IMR-90 (cell line): ENCODE results near the gene PDCD11. TPM values are rescaled to one million over a fixed set of nuclear protein-coding genes. Genes with fewer than 3 reads are reported as not detected.

ENCODE experiments used
- ATAC-seq: fragments of 200-7000 bp; cut with Tn5 transposase; 2 replicates; pipeline ENCODE4 v1.9.1; 2020; ENCODE audit warnings: low read depth, mild to moderate bottlenecking, moderate library complexity
- BruUV-seq: library from RNA; stranded (reverse); fragments of 400-500 nt; replicated peaks from 2 replicates; lab custom pipeline; 2021; lab: Mats Ljungman, UMichigan
- CTCF ChIA-PET: fragments of 300-600 bp; formaldehyde crosslinking; extraction: SDS; loops from one replicate; lab custom pipeline; 2021; ENCODE audit warnings: antibody characterized with exemption; lab: Yijun Ruan, JAX
- POLR2A ChIA-PET: fragments of 300-600 bp; sonication (Branson Sonifier 250); formaldehyde crosslinking; loops from one replicate; lab custom pipeline; 2022; ENCODE audit warnings: antibody characterized with exemption; ENCODE audit not compliant: unreplicated experiment; lab: Charles Lee
- DNase-seq: peaks from one replicate; pipeline ENCODE4 v3.0.0; 2013
- H2AFZ ChIP-seq: replicated peaks from 2 replicates; pipeline ENCODE3; 2013; ENCODE audit warnings: low read length, mild to moderate bottlenecking; ENCODE audit not compliant: poor library complexity
- H2AK5ac ChIP-seq: 2 replicates; pipeline ENCODE4 v1.6.1; 2013; ENCODE audit warnings: low read depth, low read length, inconsistent platforms
- H2AK9ac ChIP-seq: replicated peaks from 2 replicates; pipeline ENCODE3; 2013; ENCODE audit warnings: mild to moderate bottlenecking, low read depth, low read length, moderate library complexity; ENCODE audit not compliant: poor library complexity
- H2BK120ac ChIP-seq: 2 replicates; pipeline ENCODE4 v1.6.1; 2013; ENCODE audit warnings: low read depth, low read length, inconsistent platforms
- H2BK15ac ChIP-seq: 3 replicates; pipeline ENCODE4 v1.6.1; 2013; ENCODE audit warnings: low read depth, low read length, inconsistent platforms
- H2BK20ac ChIP-seq: 2 replicates; pipeline ENCODE4 v1.6.1; 2013; ENCODE audit warnings: low read depth, mild to moderate bottlenecking, inconsistent platforms, low read length, moderate library complexity
- H2BK5ac ChIP-seq: 2 replicates; pipeline ENCODE4 v1.6.1; 2013; ENCODE audit warnings: mild to moderate bottlenecking, low read depth, low read length, inconsistent platforms; ENCODE audit not compliant: poor library complexity, severe bottlenecking
- H3K14ac ChIP-seq: replicated peaks from 2 replicates; pipeline ENCODE4 v1.6.1; 2013; ENCODE audit warnings: low read depth, low read length, inconsistent platforms
- H3K18ac ChIP-seq: 2 replicates; pipeline ENCODE4 v1.6.1; 2013; ENCODE audit warnings: low read depth, low read length, control low read depth
- H3K23ac ChIP-seq: 2 replicates; pipeline ENCODE4 v1.6.1; 2013; ENCODE audit warnings: low read depth, low read length, inconsistent platforms
- H3K27ac ChIP-seq: 2 replicates; pipeline ENCODE4 v1.5.1; 2013; ENCODE audit warnings: mild to moderate bottlenecking, control low read depth, low read length; ENCODE audit not compliant: insufficient read depth
- H3K27me3 ChIP-seq: 2 replicates; pipeline ENCODE4 v1.6.1; 2013; ENCODE audit warnings: low read length; ENCODE audit not compliant: control insufficient read depth, insufficient read depth
- H3K36me3 ChIP-seq: 2 replicates; pipeline ENCODE4 v1.6.1; 2013; ENCODE audit warnings: low read length, mixed read lengths; ENCODE audit not compliant: control insufficient read depth, insufficient read depth
- H3K4ac ChIP-seq: 2 replicates; pipeline ENCODE4 v1.6.1; 2013; ENCODE audit warnings: low read depth, low read length, inconsistent platforms
- H3K4me1 ChIP-seq: 2 replicates; pipeline ENCODE4 v1.6.1; 2013; ENCODE audit warnings: low read length, mixed read lengths; ENCODE audit not compliant: control insufficient read depth, insufficient read depth
- H3K4me2 ChIP-seq: 2 replicates; pipeline ENCODE4 v1.6.1; 2013; ENCODE audit warnings: low read depth, mild to moderate bottlenecking, control low read depth, low read length, moderate library complexity
- H3K4me3 ChIP-seq: 2 replicates; pipeline ENCODE4 v1.5.1; 2013; ENCODE audit warnings: low read depth, mild to moderate bottlenecking, control low read depth, low read length, moderate library complexity; ENCODE audit not compliant: insufficient read depth
- H3K56ac ChIP-seq: 2 replicates; pipeline ENCODE4 v1.6.1; 2013; ENCODE audit warnings: low read length, inconsistent platforms; ENCODE audit not compliant: insufficient read depth; ENCODE audit errors: extremely low read depth
- H3K79me1 ChIP-seq, 2 experiments: 2 replicates each; pipeline ENCODE4 v1.6.1; 2013; ENCODE audit warnings: low read length in 2 of 2, inconsistent platforms in 1 of 2, low read depth in 1 of 2
- H3K9ac ChIP-seq: 2 replicates; pipeline ENCODE4 v1.6.1; 2013; ENCODE audit warnings: low read depth, low read length, control low read depth
- H3K9me1 ChIP-seq: 2 replicates; pipeline ENCODE4 v1.6.1; 2013; ENCODE audit warnings: low read length, inconsistent platforms; ENCODE audit not compliant: insufficient read depth
- H3K9me3 ChIP-seq: 2 replicates; pipeline ENCODE4 v1.6.1; 2013; ENCODE audit warnings: low read length; ENCODE audit not compliant: control insufficient read depth, insufficient read depth
- H4K20me1 ChIP-seq: 2 replicates; pipeline ENCODE4 v1.6.1; 2013; ENCODE audit warnings: low read length, inconsistent platforms; ENCODE audit not compliant: insufficient read depth
- H4K5ac ChIP-seq: 2 replicates; pipeline ENCODE4 v1.6.1; 2013; ENCODE audit warnings: mild to moderate bottlenecking, low read depth, low read length, control low read depth
- H4K8ac ChIP-seq, 2 experiments: 2 replicates each; pipeline ENCODE4 v1.6.1; 2013; ENCODE audit warnings: low read depth in 2 of 2, low read length in 2 of 2, control low read depth in 1 of 2, inconsistent platforms in 1 of 2
- H4K91ac ChIP-seq: 2 replicates; pipeline ENCODE4 v1.6.1; 2013; ENCODE audit warnings: low read depth, low read length, inconsistent platforms; ENCODE audit not compliant: insufficient read depth
- CEBPB ChIP-seq: IDR thresholded peaks from 2 replicates; pipeline ENCODE4 v1.6.1; 2012; ENCODE audit warnings: low read depth, low read length, improper control_type of control experiment
- FOS ChIP-seq: fragments of 150-350 bp; IDR thresholded peaks from 2 replicates; pipeline ENCODE4 v1.6.1; 2016; ENCODE audit warnings: low read depth, low read length
- MAFK ChIP-seq: IDR thresholded peaks from 2 replicates; pipeline ENCODE4 v1.6.1; 2012; ENCODE audit warnings: low read depth, low read length, improper control_type of control experiment
- RAD21 ChIP-seq: IDR thresholded peaks from 2 replicates; pipeline ENCODE4 v1.6.1; 2012; ENCODE audit warnings: low read length, improper control_type of control experiment
- RCOR1 ChIP-seq: IDR thresholded peaks from 2 replicates; pipeline ENCODE4 v1.6.1; 2012; ENCODE audit warnings: mild to moderate bottlenecking, low read length, improper control_type of control experiment; ENCODE audit not compliant: insufficient replicate concordance
- WGBS, 2 experiments: methylation state at CpG; one replicate each; pipeline versions ENCODE4 v1.1.5 to v1.1.7; 2013; ENCODE audit warnings: missing lambda C conversion rate in 2 of 2; ENCODE audit not compliant: insufficient read length in 1 of 2; ENCODE audit errors: extremely low coverage in 2 of 2; 5-methylcytosine and 5-hydroxymethylcytosine counted together
- dilution Hi-C: fragments of 300-500 bp; cut with HindIII; formaldehyde crosslinking; loops from one replicate; pipeline ENCODE4 v1.14.3; 2018; ENCODE audit warnings: low sequenced_read_pairs; ENCODE audit not compliant: unreplicated experiment
- in situ Hi-C: fragments of 300-500 bp; cut with MboI; formaldehyde crosslinking; loops from 3 replicates; pipeline ENCODE4 v1.14.3; 2019; ENCODE audit warnings: low sequenced_read_pairs, inconsistent platforms, mixed read lengths
- intact Hi-C: fragments of 100-400 bp; cut with micrococcal nuclease; formaldehyde crosslinking; loops from 2 replicates; pipeline ENCODE4 v1.10.0; 2022
- polyA plus RNA-seq, 3 experiments: library from polyadenylated mRNA; depleted of rRNA; stranded (reverse); fragments of >200 nt; gene quantifications; 2 replicates each; pipeline ENCODE4 v1.2.3, GENCODE V29; 2012; ENCODE audit warnings: low replicate concordance in 1 of 3
- total RNA-seq: library from RNA; depleted of rRNA; stranded (reverse); fragments of >200 nt; gene quantifications from 2 replicates; pipeline ENCODE4 v1.2.3, GENCODE V29; 2012

The PDCD11 gene
- total and polyA plus RNA-seq, 2 of the 4 experiments (the other 2 are of a cell fraction) = 20.4 to 56.8 TPM

GRCh38 chr10:103445366-103445765 lies 48.9 kb downstream of the PDCD11 start:
- ChIA-PET POLR2A (no interaction called here), CTCF (no interaction called here)
- H4K5ac ChIP-seq = no peak overlapping the region
- TF ChIP-seq RAD21 (no peak), FOS (no peak), CEBPB (no peak), RCOR1 (no peak), MAFK (no peak)
- H3K9me1 ChIP-seq = peaks cover 2% of the 10 kb centered on the region; the same call in 1 of the 2 replicates
- H3K14ac ChIP-seq = no peak overlapping the region
- no peaks in the 10 kb centered on the region for H3K27me3 ChIP-seq
- H3K79me1 ChIP-seq = peaks cover 0 to 22% of the 10 kb centered on the region in 2 experiments; a peak in 1 of 4 replicates
- H3K9ac ChIP-seq = no peak overlapping the region
- H2AK5ac ChIP-seq = no peak overlapping the region
- no peak overlapping the region for H2AK9ac ChIP-seq
- no peak overlapping the region for H3K27ac ChIP-seq
- 88% methylated on average over 3 of the region's 9 CpGs; no CpG with 5 or more reads in 1 of the 2 experiments for WGBS, 2 experiments
- no peak overlapping the region for H2BK15ac ChIP-seq
- H2BK5ac ChIP-seq = no peak overlapping the region
- H4K20me1 ChIP-seq = peaks cover 12% of the 10 kb centered on the region; the same call in 1 of the 2 replicates
- in situ Hi-C loops (no loop called here), dilution Hi-C loops (no loop called here), intact Hi-C loops (no loop called here)
- H3K23ac ChIP-seq = no peak overlapping the region
- no peak overlapping the region for H4K8ac ChIP-seq
- H3K4me3 ChIP-seq = no peak overlapping the region
- peaks cover 68% of the 10 kb centered on the region for H3K36me3 ChIP-seq
- BruUV-seq = no TSS peak
- no peak overlapping the region for H2AFZ ChIP-seq
- no peak overlapping the region for H4K91ac ChIP-seq
- no peak overlapping the region for H3K18ac ChIP-seq
- H3K56ac ChIP-seq = no peak overlapping the region
- DNase-seq = no peak
- H3K4ac ChIP-seq = no peak overlapping the region
- no peaks in the 10 kb centered on the region; the same call in 1 of the 2 replicates for H3K4me1 ChIP-seq
- H3K9me3 ChIP-seq = no peaks in the 10 kb centered on the region
- no peak overlapping the region for H2BK120ac ChIP-seq
- H3K4me2 ChIP-seq = no peak overlapping the region
- no peak for ATAC-seq
- H2BK20ac ChIP-seq = no peak overlapping the region
